Vagina (tissue), 2 donors: ENCODE measurements around the gene BMAL1. TPM values are rescaled to one million over a fixed set of nuclear protein-coding genes. Genes with fewer than 3 reads are reported as not detected.
A peak's percentile ranks its signal among the peaks of the same experiment; 100 is the strongest.

ENCODE experiments used
- DNase-seq, 2 donors: peaks; one replicate each; pipeline ENCODE4 v3.0.0-alpha.2; 2017; ENCODE audit errors: extremely low spot score in 2 of 2
- H3K27ac ChIP-seq: fragments of 200-600 bp; sonication (generic); one replicate; pipeline ENCODE4 v1.5.1; 2019
- H3K27me3 ChIP-seq: fragments of 200-600 bp; sonication (generic); one replicate; pipeline ENCODE4 v1.5.1; 2019
- H3K36me3 ChIP-seq, 2 donors: fragments of 200-600 bp; sonication (generic); one replicate each; pipeline ENCODE4 v1.5.1; 2017 to 2019
- H3K4me1 ChIP-seq: fragments of 200-600 bp; sonication (generic); one replicate; pipeline ENCODE4 v1.5.1; 2019
- H3K4me3 ChIP-seq, 2 donors: fragments of 200-600 bp; sonication (generic); 1 replicate in 1 of 2; 2 replicates in 1 of 2; pipeline ENCODE4 v1.5.1; 2016 to 2019
- H3K9me3 ChIP-seq: fragments of 200-600 bp; sonication (generic); one replicate; pipeline ENCODE4 v1.5.1; 2019
- CTCF ChIP-seq, 3 experiments: fragments of 450-650 bp in 2 of 3; fragments of 200-600 bp in 1 of 3; sonication (generic) in 1 of 3; IDR thresholded peaks; one replicate each; pipeline ENCODE4 v1.5.1; 2017 to 2019; ENCODE audit warnings: antibody characterized with exemption in 3 of 3, mild to moderate bottlenecking in 2 of 3, moderate library complexity in 2 of 3
- POLR2A ChIP-seq, 2 donors: fragments of 450-650 bp; IDR thresholded peaks; one replicate each; pipeline ENCODE4 v1.6.1; 2017; ENCODE audit warnings: antibody characterized with exemption in 2 of 2, mild to moderate bottlenecking in 2 of 2, moderate library complexity in 2 of 2
- POLR2AphosphoS5 ChIP-seq, 2 donors: sonication (generic); formaldehyde crosslinking; IDR thresholded peaks; one replicate each; pipeline ENCODE4 v1.9.0; 2017; ENCODE audit warnings: antibody characterized with exemption in 2 of 2, mild to moderate bottlenecking in 2 of 2, low read depth in 1 of 2; ENCODE audit not compliant: insufficient read depth in 1 of 2
- intact Hi-C: fragments of 100-400 bp; cut with DNase I; formaldehyde crosslinking; loops from one replicate; pipeline ENCODE4 v1.15.1; 2023
- total RNA-seq: library from RNA; depleted of rRNA; stranded (reverse); fragments of >200 nt; gene quantifications from one replicate; pipeline ENCODE4 v1.2.3, GENCODE V29; 2016

Gene BMAL1
- total RNA-seq, 1 donor from 2014 or later, result 44.0 TPM

GRCh38 chr11:13315517-13316432 lies 38.2 kb downstream of the BMAL1 start:
- peaks cover 91% of the 10 kb centered on the region for H3K4me1 ChIP-seq
- TF ChIP-seq POLR2A (IDR thresholded peaks at IDR 0.05) (no peak), POLR2AphosphoS5 (IDR thresholded peaks at IDR 0.05; ENCODE audit: insufficient read depth in 1 of 2, low read depth in 1 of 2) (no peak), CTCF (IDR thresholded peaks at IDR 0.05) (no peak)
- intact Hi-C loops, result no loop called here
- peak overlapping the region; percentile 36 for H3K27ac ChIP-seq
- DNase-seq, result no peak
- H3K4me3 ChIP-seq, result no peak overlapping the region
- H3K27me3 ChIP-seq, result no peaks in the 10 kb centered on the region
- peaks cover 0 to under 1% of the 10 kb centered on the region in 2 donors for H3K36me3 ChIP-seq
- no peaks in the 10 kb centered on the region for H3K9me3 ChIP-seq

GRCh38 chr11:13316528-13316961 lies 39.0 kb downstream of the BMAL1 start:
- Histone ChIP-seq H3K27ac (peak overlapping the region; percentile 36), H3K4me1 (peaks cover 84% of the 10 kb centered on the region), H3K9me3 (no peaks in the 10 kb centered on the region), H3K4me3 (no peak overlapping the region), H3K27me3 (no peaks in the 10 kb centered on the region), H3K36me3 (no peaks in the 10 kb centered on the region)
- no peak for DNase-seq
- intact Hi-C loops, result no loop called here
- no peak for TF ChIP-seq POLR2AphosphoS5 (IDR thresholded peaks at IDR 0.05; ENCODE audit: insufficient read depth in 1 of 2, low read depth in 1 of 2)
- TF ChIP-seq CTCF (IDR thresholded peaks at IDR 0.05), result no peak
- TF ChIP-seq POLR2A (IDR thresholded peaks at IDR 0.05), result no peak

- Histone ChIP-seq H3K27ac (peak overlapping the region; percentile 36), H3K36me3 (no peaks in the 10 kb centered on the region), H3K27me3 (no peaks in the 10 kb centered on the region), H3K4me1 (peaks cover 77% of the 10 kb centered on the region), H3K4me3 (no peak overlapping the region), H3K9me3 (no peaks in the 10 kb centered on the region)
- intact Hi-C loops, result no loop called here
- DNase-seq, result no peak
- no peak for TF ChIP-seq POLR2AphosphoS5 (IDR thresholded peaks at IDR 0.05; ENCODE audit: insufficient read depth in 1 of 2, low read depth in 1 of 2)
- no peak for TF ChIP-seq POLR2A (IDR thresholded peaks at IDR 0.05)
- TF ChIP-seq CTCF (IDR thresholded peaks at IDR 0.05), result no peak
These were observed 39.9 kb downstream of the BMAL1 start for GRCh38 chr11:13317293-13318080.

GRCh38 chr11:13318498-13319295 lies 41.1 kb downstream of the BMAL1 start:
- Histone ChIP-seq H3K4me3 (no peak overlapping the region), H3K9me3 (no peaks in the 10 kb centered on the region), H3K27ac (no peak overlapping the region), H3K27me3 (no peaks in the 10 kb centered on the region), H3K36me3 (no peaks in the 10 kb centered on the region), H3K4me1 (peaks cover 65% of the 10 kb centered on the region)
- TF ChIP-seq POLR2AphosphoS5 (IDR thresholded peaks at IDR 0.05; ENCODE audit: insufficient read depth in 1 of 2, low read depth in 1 of 2) (no peak), POLR2A (IDR thresholded peaks at IDR 0.05) (no peak)
- intact Hi-C loops, result no loop called here
- no peak for DNase-seq

- TF ChIP-seq POLR2A (IDR thresholded peaks at IDR 0.05) (no peak), CTCF (IDR thresholded peaks at IDR 0.05) (no peak), POLR2AphosphoS5 (IDR thresholded peaks at IDR 0.05; ENCODE audit: insufficient read depth in 1 of 2, low read depth in 1 of 2) (no peak)
- no peak overlapping the region for H3K4me3 ChIP-seq
- no peaks in the 10 kb centered on the region for H3K27me3 ChIP-seq
- intact Hi-C loops, result no loop called here
- DNase-seq, result no peak
- no peaks in the 10 kb centered on the region for H3K9me3 ChIP-seq
- no peaks in the 10 kb centered on the region for H3K36me3 ChIP-seq
- peaks cover 45% of the 10 kb centered on the region for H3K4me1 ChIP-seq
- no peak overlapping the region for H3K27ac ChIP-seq
These were observed 43.1 kb downstream of the BMAL1 start for GRCh38 chr11:13320688-13321087.
